ENCODE measurements around the gene LRRN3.

GRCh38 chr7:111085356-111085755, 5.6 kb upstream of the LRRN3 start:
- TF ChIP-seq CTCF (IDR thresholded peaks at IDR 0.05) (no peak), TAF1 (IDR thresholded peaks at IDR 0.05; ENCODE audit: borderline replicate concordance, low read depth, low read length) (no peak), RCOR1 (IDR thresholded peaks at IDR 0.05; ENCODE audit: low read length) (no peak)

All from SK-N-SH (cell line).